Adipose tissue (tissue), 3 donors: ENCODE results near the gene TRNP1. TPM values are rescaled to one million over a fixed set of nuclear protein-coding genes. Genes with fewer than 3 reads are reported as not detected.

ENCODE experiments used
- H3K27ac ChIP-seq: one replicate; pipeline ENCODE4 v1.5.1; 2013; ENCODE audit warnings: low read depth, low read length
- WGBS, 3 donors: extraction: QIAGEN DNeasy Blood & Tissue Kit; methylation state at CpG; one replicate each; pipeline ENCODE4 v1.1.7; 2013; 5-methylcytosine and 5-hydroxymethylcytosine counted together
- polyA plus RNA-seq, 3 donors: library from polyadenylated mRNA; stranded (reverse); fragments of 200-250 nt; gene quantifications; one replicate each; pipeline ENCODE4 v1.2.3, GENCODE V29; 2013
- donor health status: healthy with polysubstance abuse.
- donor health status: Bipolar disorder and iron deficiency.
- donor health status: healthy.

The TRNP1 gene
- polyA plus RNA-seq, 3 donors: 9.1 to 10.4 (median 10.3) TPM

DNA sequence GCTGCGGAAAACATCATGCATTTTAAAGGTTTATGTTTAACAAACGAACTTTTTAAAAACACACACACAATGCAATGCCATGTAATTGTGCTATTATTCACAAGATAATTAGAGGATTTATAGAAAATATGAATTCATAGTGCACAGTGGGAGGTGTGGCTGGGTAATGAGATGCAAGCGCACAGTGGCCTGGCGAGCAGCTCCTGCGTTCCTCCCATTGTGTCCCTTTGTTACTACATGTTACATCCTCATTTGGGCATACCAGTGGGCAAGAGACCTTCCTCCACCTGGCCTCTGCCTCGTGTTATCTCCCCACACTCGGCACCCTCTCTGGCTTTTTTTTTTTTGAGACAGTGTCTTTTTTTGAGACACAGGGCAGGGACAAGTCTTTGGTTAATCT is 49.2 kb downstream of the TRNP1 start:
- no peak overlapping the region for H3K27ac ChIP-seq
- 82 to 83% (median 83%) methylated on average over 7 of the region's 7 CpGs for WGBS, 3 donors

GRCh38 chr1:27044613-27045151 is 51.2 kb downstream of the TRNP1 start:
- 7 to 10% (median 8%) methylated on average over 12 of the region's 12 CpGs for WGBS, 3 donors
- no peak overlapping the region for H3K27ac ChIP-seq

DNA sequence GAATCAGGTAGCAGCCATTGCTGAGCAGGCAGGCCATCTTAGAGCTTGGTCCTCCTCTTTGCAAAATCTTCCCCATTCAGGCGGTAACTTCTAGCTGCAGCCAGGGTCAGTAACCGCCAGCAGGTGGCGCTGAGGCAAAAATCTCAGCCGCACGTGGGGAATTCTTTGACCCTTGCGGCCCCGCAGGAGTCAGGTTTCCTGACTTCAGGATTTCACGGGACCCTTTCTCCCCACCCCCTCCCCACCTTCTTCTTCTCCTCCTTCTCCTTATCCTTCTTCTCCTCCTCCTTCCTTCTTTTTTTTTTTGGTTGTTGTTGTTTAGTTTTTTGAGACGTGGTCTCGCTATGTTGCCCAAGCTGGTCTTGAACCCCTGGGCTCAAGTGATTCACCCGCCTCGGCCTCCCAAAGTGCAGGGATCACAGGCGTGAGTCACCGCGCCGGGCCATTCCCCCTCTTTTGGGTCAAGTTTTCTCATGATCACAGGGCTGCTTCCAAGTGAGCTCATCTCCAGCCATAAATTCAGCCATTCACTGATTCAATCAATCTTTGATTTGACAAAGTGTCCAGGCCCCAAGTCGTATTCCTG is 52.6 kb downstream of the TRNP1 start:
- no peak overlapping the region for H3K27ac ChIP-seq
- 17 to 24% (median 20%) methylated on average over 17 of the region's 17 CpGs for WGBS, 3 donors

- WGBS, 3 donors: 62 to 75% (median 73%) methylated on average over 6 of the region's 6 CpGs
- H3K27ac ChIP-seq: no peak overlapping the region
Measured at GRCh38 chr1:27047914-27048313, 54.4 kb downstream of the TRNP1 start.

DNA sequence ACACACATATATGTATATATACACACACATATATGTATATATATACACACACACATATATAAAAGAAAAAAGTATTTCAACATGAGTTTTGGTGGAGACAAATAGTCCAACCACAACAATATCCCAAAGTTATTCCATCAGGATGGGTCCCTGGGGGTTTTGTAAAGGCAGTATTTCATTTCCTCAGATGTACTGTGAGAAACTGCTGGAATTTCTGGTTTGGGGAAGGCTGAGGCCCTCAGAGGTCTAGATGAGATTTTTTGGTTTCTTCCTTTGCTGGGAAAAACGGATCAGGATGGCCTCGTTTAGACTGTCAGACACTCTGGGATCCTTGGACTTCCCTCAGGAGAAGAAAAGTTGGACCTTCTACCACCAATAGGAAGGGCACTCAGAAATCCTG is 55.6 kb downstream of the TRNP1 start:
- WGBS, 3 donors: 66 to 76% (median 74%) methylated on average over 2 of the region's 2 CpGs

GRCh38 chr1:27049607-27050006 is 56.1 kb downstream of the TRNP1 start:
- 55 to 73% (median 67%) methylated on average over 3 of the region's 3 CpGs for WGBS, 3 donors
- H3K27ac ChIP-seq: no peak overlapping the region

More for the DNA sequence above, 55.6 kb downstream of the TRNP1 start:
- no peak overlapping the region for H3K27ac ChIP-seq

Other genes with a start within 250 kb of the TRNP1 start
- 1 to 10 TPM; 6.7 to 9.5 (median 8.4) TPM for gene PIGV, start 205.7 kb upstream of the TRNP1 start, polyA plus RNA-seq
- gene ZDHHC18, start 167.0 kb upstream of the TRNP1 start, polyA plus RNA-seq: 10 to 100 TPM in 2 of 3 donors, 1 to 10 TPM in 1; 6.1 to 28.4 (median 17.1) TPM
- gene SFN, start 130.5 kb upstream of the TRNP1 start, polyA plus RNA-seq: 1 to 10 TPM in 1 of 3 donors, under 1 TPM in 2; 0.44 to 9.4 (median 0.79) TPM
- 10 to 100 TPM in 1 of 3 donors, 1 to 10 TPM in 2; 6.5 to 15.6 (median 8.3) TPM for gene GPN2, start 103.4 kb upstream of the TRNP1 start, polyA plus RNA-seq
- gene GPATCH3, start 93.2 kb upstream of the TRNP1 start, polyA plus RNA-seq: 10 to 100 TPM in 1 of 3 donors, 1 to 10 TPM in 2; 6.3 to 16.5 (median 9.4) TPM
- gene NR0B2, start 79.7 kb upstream of the TRNP1 start, polyA plus RNA-seq: 10 to 100 TPM in 1 of 3 donors, 1 to 10 TPM in 1, not detected in 1; 4.0 to 16.3 TPM
- gene NUDC, start 71.9 kb upstream of the TRNP1 start, polyA plus RNA-seq: 10 to 100 TPM; 36.1 to 49.8 (median 45.1) TPM
- gene KDF1, start 33.2 kb upstream of the TRNP1 start, polyA plus RNA-seq: 10 to 100 TPM in 1 of 3 donors, under 1 TPM in 1, not detected in 1; 0.94 to 10.6 TPM
- gene TENT5B, start 19.2 kb downstream of the TRNP1 start, polyA plus RNA-seq: 1 to 10 TPM; 1.8 to 3.1 (median 2.9) TPM
- gene SLC9A1, start 161.4 kb downstream of the TRNP1 start, polyA plus RNA-seq: 10 to 100 TPM in 1 of 3 donors, 1 to 10 TPM in 2; 6.6 to 14.5 (median 8.9) TPM
- 10 to 100 TPM; 12.7 to 27.1 (median 19.5) TPM for gene WDTC1, start 240.9 kb downstream of the TRNP1 start, polyA plus RNA-seq